Measurements from ENCODE around the gene UNC5B.
A peak's percentile ranks its signal among the peaks of the same experiment; 100 is the strongest.

Gene UNC5B

DNA sequence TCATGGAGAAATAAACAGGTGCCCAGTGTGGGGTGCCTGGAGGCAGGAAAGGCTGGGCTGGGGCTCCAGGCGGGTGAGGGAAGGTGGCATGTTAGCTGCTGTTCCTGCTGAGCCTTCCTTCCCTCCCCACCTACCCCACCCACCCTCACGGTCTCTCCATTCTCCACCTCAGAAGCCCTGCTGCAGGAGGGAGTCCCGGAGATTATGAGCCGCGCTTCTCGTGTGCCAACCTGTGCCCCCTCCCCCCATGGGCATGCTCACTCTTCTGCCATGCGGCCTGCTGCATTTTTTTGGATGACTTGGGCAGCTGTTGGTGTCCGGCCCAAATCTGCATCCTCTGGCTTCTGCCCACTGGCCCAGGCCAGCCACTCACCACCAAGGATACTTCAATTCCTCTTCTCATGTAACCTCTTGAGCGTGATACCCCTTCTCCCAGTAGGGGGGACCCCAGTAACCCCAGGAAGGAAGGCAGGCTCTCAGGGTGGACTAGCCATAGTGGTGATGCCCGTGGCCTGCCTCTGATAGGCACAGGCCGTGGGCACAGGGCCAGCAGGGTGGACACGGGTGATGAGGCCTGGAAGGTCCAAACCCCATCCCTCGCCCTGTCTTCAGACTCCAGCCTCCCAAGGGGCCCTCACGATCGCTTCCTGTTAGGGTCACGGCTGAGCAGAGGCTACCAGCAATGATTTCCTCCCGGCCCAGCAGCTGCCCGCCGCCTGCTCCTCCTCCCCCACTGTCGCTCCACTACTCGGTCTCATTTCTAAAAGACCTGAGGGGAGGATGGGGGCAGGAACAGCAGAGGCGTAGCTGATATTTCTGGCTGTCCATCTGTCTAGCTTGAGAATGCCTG, 27.8 kb downstream of the UNC5B start:
- no peak for DNase-seq (ENCODE audit: low read depth)

DNA sequence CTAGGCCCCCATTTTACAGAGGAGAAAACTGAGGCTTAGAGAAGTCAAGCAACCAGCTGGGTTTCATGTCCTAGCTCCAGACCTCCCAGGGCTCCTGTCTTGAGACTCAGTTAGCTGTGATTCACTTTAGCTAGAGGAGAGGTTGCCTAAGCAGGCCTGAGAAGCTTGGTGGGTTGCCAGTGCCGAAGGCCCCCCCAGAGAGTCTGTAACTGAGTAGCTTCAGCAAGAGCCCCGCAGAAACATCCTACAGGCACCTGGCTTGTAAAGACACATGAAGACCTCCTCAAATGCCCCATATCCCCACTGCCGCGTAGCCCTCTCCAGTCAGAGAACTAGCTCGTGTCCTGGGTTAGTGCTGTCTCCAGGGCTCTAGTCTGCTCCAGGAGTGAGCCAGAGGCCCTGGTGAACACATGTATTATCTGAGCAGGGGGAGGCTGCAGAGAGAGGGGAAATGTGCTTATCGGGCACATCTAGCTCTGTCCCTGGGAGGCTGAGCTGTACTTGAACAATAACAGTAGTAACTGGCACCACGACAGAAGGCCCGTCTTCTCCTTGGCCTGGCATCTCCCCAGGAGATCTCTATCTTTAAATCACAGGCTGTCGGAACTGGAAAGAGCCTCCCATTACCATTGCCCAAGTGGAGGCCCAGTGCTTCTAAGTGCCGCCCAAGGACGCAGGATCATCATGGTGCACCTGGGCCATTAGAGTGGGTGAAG, 28.9 kb downstream of the UNC5B start:
- DNase-seq (ENCODE audit: low read depth): peak; percentile 88

DNA sequence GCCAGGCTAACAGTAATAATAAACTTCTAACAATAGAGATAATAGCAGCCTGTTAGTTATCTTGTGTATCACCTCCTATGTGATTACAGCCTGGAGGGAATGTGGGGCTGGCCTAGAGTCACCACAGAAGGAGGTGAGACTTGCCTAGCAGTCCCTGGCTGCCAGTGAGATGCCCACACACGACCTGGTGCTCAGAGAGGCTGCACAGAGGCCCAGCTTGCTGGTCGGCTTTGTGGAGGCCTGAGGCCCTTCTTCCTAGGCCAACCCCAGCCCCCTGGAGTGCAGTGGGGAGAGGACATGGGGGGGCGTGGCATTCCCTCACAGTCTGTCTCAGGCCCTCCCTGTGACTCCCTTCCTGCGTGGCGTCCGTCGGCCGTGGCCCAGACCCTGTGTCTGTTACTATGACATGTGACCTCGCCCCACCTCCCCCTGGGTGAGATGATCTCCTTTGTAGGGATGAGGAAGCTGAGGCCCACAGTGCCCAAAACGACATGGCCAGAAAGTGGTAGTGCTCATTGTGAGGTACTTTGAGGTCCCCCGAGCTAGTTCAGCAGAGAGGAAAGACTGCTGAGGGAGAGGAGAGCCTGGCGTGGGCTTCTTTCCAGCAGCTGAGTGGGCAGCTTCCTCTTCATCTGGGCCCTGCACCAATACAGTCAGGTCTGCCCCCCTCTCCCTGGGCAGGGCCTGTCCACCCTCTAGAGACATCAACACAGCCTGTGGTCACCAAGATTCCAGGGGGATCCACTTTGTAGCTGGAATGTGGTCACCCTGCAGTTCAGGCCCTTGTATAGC, 29.7 kb downstream of the UNC5B start:
- peak; percentile 14 for DNase-seq (ENCODE audit: low read depth)

DNA sequence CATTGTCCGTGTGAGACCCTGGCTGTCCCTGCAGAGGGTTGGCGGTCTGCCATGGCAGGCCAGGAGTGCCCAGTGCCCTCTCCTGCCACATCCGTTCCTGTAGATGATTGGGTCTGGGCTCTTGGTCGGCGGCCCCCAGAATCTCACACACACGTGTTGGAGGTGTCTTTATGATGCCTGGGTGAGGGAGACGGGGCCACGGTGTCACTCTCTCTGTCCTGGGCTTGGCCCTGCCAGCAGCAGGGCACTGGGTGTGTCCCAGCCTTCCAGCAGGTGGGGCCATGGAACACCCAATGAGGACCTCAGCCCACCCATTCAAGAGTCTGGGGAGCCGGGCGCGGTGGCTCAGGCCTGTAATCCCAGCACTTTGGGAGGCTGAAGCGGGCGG, 30.2 kb downstream of the UNC5B start:
- no peak for DNase-seq (ENCODE audit: low read depth)

DNA sequence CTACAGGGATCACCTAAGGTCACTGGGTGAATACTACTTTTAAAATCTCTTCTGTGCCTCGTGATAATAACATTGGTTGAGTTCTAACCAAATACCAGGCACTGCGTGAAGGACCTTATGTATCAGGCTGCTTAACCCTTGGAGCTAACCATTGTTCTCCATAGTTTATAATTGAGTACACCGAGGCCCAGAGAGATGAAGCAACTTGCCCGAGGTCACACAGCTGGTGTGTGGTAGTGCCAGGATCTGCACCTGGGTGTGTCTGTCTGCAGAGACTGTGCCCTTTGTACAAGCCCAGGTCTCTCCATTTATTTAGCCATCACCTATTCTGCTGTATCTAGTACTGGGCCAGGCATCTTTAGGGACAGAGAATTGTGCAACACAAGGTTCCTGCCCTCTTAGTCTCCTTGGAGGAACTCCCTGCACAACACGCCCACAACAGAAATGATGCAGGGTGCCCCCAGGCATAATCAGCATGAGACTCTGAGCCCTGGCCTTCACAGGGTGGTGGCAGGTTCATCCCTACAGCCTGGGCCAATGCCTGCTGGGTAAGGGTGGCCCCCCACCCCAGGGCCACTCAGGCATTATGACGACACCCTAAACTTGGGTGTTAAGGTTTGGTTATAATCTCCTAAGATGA, 31.5 kb downstream of the UNC5B start:
- peak; percentile 61 for DNase-seq (ENCODE audit: low read depth)

DNA sequence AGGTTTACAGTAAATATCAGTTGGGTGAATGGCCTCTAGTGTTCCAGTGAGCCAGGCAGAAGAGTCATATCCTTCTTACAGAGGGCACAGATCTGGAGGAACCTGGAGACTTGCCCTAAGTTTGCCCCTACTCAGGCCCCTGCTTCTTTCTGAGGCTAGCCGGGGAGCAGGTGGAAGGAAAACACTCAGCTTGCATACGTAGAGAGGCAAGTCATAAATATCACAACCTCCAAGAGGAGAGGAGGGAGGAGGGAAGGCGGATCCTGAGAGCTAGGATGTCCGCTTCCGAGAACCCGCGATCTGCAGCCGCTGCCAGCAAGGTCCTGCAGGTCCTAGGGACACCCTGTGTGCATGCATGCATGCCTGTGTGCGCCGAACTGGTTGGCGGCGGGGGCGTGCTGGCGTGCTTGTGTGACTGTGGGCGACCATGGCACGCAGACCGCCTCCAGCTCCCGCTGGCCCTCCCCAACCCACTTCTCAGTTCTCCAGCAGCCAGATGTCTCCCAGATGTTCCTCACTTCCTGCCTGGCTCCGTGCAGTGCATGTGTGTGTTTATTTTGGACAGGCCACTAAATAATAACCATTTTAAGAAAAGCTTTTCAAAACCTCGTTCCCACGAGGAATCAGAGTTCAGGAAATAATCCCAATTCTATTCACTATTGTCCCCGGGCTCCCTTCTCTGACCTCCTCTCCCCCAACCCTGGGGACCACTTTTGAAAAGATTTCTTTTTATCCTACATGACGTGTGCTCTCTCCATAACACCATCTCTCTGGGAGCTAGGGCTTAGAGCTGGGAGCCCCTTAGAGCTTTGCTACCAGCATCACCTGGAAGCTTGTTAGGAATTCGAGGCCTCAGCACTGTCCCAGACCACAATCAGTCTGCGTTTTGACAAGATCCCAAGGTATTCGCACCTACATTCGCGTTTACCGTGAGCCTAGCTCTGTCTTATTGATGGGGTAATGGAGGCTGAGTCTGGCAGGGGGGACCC, 32.4 kb downstream of the UNC5B start:
- DNase-seq (ENCODE audit: low read depth): peak; percentile 94

DNA sequence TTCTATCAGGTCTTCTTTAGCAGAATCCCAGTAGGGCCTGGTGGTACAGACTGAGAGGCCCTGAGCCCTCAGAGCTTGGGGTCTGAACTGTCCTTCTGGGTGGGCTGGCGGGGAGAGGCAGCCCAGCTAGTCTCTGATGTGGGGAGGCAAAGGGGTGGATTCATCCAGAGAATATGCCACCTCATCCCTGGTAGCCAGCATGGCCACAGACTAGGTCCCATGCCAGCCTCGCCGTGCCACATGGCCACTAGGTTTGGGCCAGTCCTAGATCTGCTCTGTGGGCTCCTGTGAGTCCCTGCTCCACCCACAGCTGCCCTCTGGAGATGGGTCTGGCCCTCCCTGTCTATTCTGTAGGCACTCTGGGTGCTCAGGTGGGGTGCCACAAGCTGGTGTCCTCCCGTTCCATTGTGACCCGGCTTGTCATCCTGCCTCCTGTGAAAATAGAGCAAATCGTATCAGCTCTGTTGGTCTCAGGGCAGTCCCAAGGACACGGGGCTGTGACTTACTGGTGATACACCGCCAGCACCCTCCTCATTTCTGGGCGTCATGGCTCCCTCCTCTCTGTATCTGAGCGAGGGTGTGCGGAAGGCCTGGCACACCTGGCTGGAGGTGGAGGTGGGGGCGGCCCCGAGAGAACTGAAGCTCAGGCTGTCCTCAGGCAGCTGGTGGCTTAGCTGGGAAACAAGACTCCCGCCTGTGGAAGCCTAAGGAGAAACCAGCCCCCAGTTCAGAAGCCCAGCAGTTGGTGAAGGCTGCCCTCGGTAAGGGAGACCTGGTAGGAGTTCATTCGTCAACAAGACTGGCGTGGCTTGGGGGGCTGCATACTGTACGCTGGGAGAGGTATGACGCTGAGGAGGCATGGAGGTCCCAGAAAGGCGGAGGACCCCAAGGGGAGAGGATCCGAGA, 33.3 kb downstream of the UNC5B start:
- no peak for DNase-seq (ENCODE audit: low read depth)

DNA sequence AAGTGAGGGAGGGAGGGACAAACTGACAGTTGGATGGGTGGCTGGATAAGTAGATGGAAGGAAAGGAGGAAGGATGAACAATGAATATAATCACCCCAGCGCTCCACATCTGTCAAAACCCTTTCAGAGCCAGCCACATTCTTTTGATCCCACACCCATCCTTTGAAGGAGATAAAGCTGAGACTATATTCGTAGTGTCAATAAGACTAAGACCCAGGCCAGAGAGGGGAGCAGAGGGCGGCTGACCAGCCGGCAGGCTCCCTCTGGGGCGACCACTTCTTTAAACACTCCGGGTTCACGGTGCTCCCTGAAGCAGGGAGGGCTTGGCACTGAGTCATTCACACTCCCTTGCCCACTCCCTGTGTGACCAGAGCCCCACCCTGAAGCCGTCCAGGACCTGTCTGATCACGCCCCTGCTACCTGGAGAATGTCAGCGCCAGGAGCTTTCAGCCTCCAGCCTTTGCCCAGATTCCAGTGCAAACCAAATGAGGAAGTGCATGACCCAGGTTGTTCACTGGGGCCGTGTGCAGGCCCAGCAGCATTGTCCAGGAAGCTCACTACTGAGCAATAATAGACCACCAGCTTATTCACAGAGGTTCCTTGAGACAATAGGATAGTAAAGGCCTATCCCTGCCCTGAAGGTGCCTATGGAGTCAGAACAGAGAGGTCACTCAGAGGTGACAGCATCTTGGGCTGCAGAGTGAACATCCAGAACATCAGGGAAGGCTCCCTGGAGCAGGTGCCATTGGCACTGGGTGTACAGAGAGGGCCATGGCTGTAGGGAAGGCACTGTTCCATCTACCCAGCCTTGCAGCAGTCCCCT, 34.4 kb downstream of the UNC5B start:
- no peak for DNase-seq (ENCODE audit: low read depth)

DNA sequence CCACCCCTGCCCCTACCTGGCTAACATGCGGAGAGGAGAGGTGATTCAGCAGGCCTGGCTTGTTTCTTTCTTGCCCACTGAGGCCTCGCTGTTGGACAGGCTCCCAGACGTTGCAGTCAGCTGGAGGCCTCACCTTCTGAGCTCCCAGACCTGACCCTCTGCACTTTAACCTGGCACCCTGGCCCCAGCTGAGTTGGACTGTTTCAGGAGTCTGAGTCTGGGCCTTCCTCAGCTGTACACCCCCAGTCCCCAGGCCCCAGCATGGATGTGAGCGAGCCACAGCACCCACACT, 35.0 kb downstream of the UNC5B start:
- no peak for DNase-seq (ENCODE audit: low read depth)

DNA sequence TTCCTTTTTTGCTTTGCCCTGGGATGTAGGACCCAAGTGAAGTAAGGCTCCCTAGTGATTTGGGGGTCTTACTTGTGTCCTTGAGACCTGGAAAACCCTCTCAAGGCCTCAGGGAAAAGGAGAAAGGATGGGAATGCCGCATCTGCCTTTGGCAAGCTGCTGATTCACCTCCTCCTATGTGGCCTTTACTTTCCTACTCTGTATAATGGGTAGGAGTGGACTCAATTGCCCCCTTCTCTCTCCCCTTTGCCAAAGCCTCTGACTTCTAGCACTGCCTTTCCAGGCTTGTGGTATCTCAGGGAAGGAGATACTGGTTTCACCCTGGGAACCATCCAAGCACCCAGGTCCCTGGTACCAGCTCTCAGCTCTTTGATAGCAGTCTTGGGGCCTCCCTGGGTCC, 35.4 kb downstream of the UNC5B start:
- DNase-seq (ENCODE audit: low read depth): no peak

DNA sequence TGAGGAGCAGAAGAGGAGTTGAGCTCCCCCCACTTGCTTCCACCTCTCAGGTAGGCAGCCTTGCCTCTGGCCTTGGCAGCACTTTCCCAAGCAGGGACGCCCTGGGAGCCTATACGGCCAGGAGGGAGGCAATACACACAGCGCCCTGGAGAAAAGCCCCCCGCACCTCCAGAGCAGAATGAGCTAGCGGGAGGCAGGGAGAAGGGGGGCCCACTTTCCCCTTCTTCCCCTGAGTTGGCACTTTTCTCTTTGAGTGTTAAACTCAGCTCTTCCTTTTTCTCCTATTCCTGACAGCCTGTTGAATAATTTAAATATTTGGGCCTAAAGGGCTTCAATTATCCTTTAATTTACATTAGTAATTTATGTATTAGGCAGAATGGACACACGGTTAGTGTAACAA, 35.8 kb downstream of the UNC5B start:
- no peak for DNase-seq (ENCODE audit: low read depth)

DNA sequence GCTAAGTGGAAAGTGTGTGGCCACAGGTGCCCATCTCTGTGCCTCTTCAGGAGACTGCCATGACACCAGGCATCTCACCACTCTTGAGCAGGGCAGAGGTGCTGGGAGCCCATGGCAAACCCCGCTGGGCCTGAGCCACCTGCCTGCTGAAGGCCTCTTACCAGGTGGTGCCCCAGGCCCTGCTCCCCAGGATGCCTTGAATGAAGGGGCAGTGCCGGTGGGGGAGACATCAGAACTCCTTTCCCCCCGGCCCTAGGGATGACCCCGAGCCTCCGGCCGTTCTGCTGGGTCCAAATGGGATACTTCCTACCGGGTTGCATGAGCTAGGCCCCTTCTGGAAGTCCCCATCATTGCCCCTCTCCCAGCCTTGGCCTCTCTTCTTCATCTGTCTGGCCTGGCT, 37.6 kb downstream of the UNC5B start:
- no peak for DNase-seq (ENCODE audit: low read depth)

DNA sequence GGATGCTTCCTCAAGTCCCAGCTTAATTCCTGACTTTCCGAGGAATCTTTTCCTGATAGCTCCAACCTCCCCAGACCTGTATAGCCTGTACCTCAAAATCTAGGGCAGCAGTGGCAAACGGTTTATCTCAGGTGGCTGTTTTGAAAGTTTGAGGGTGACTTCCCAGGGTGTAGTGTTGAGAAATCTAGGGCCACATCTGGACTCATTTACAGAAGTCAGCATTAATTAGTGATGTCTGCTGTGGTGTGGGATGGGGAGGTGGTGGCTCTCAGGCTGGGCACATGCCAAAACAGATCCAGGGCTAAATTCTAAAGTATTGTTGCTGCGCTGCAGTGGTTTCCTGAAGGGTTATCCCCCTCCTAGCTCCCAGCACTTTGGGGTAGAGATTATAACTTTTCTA, 38.0 kb downstream of the UNC5B start:
- peak; percentile 62 for DNase-seq (ENCODE audit: low read depth)

DNA sequence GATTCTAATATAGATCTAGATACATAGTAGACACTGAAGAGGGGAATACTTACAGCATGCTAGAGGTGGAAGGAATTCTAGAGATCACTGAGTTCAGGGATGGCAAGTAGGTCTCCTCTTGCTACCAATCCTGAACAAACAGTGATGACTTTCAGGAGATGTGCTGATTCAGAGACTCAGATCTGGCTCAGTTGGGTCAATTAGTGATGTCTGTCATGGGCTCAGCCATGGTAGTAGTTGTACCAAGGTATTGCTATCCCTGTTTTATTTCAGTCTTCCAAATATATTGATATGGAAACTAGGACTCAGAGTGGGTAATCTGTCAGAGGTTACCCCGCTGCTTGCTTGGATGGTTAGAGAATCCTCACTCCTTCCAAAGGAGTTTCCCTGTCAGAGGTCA, 38.5 kb downstream of the UNC5B start:
- DNase-seq (ENCODE audit: low read depth): peak; percentile 37

DNA sequence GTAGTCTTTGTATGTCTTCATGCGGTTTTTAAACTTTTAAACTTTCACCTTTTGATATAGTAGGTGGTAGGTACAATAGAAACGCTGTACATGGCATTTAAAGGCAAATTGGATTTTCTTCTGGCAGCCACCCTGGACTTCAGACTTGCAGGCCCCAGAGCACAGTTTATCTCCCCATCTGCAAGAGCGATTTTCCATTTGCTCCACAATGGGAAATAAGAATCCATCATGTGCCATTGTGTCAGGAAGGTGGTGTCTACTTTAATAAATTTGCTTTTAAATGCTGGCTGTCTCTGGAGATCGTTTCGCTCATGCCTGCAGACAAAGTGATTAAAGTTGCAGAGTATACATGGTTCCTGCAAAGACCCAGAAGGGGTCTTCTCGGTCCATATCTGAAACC, 38.9 kb downstream of the UNC5B start:
- no peak for DNase-seq (ENCODE audit: low read depth)

DNA sequence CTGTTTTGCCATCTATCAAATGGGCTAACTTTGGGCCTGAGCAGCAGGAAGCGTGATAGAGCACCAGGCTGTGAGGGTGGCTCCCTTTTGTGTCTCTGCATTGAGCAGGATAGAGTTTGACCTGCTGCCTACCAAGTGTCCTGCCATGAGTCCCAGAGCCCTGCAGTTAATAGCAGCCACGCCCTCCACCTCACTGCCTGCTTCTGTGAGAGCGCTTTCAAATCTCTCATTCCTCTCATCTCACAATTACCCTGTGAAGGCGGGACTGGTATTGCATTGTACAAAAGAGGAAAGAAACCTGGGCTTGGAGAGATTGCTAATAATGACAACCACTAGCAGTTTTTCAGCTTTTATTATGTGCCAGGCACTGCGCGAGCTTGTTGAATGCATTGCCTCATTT, 39.9 kb downstream of the UNC5B start:
- no peak for DNase-seq (ENCODE audit: low read depth)

DNA sequence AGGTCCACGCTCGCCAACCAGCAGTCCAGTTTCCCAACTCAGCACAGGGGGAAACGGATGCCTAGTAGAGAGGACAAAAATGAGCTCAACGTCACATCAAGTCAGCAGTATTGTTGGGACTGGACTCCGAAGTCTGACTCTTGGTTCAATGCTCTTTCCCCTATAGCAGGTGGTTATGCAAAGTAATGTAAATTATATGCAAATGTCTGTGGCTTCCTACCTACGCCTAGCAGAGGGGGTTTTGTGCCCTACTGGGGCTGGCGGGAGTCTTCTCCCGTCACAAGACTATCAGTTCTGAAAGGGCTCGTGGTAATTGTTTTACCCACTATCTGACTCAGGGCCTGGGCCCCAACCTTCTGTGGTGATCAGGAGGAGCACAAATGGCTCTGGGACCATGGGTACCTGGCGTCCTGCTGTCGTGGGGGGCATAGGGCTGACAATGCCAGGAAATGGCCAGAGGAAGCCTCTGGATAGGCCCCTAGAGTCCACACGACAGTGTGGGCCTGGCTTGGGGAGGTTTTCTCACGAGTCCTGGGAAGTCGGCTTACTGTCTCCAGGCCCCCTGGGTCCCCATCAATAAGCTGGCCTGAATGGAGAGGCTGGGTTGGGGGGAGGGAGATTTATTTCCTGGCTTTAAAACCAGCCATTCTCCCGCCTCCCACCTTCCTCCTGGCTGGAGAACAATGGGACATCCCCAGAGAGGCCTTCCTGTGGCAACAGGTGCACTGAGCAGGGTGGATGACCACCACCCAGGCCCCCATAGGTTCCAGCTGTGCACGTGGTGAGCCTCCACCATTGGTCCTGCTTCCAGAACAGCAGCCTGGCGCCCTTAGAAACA, 41.8 kb downstream of the UNC5B start:
- no peak for DNase-seq (ENCODE audit: low read depth)

DNA sequence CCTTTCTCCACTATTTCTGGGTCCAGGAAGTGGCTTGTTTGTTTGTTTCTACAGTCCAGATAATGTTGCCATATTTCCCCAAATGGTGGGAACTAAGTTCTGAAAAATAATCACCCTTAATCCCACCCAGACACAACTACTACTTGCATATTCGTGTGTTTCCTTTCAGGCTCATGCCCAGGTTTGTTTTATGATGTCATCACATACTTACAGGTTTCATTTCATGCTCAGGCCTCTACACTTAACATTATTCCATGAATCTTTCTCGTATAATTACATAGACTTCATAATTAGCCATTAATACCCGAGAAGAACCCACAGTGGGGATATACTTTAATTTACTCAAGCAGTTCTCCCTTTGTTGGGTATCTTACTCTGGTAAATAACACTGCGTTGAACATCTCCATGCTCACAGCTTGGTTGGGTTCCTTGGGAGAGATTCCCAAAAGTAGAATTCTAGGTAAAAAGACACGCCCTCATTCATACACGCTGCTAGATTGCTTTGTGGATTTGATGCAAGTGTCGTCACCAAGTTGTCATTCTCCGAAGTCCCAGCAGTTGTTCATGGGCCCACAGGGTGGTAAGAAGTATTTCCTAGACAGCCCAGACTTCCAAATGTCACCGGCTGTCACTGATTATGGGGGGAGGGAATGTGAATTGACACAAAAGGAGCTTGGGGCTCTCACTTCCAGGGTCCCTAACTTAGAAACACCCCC, 42.6 kb downstream of the UNC5B start:
- no peak for DNase-seq (ENCODE audit: low read depth)

All from fibroblast of gingiva (primary cell).